HG02623 (cell line): Measurements from ENCODE around the gene PSG1.
"Not testable (repeated sequence)": the region's sequence is repeated elsewhere in the genome, so short reads cannot be mapped to it uniquely, and the experiment has no call there.

Experiments used
- ATAC-seq: cut with Tn5 transposase; IDR thresholded peaks from one replicate; pipeline ENCODE4 v1.9.1; 2021; ENCODE audit warnings: moderate library complexity; ENCODE audit not compliant: unreplicated experiment

Gene PSG1

DNA sequence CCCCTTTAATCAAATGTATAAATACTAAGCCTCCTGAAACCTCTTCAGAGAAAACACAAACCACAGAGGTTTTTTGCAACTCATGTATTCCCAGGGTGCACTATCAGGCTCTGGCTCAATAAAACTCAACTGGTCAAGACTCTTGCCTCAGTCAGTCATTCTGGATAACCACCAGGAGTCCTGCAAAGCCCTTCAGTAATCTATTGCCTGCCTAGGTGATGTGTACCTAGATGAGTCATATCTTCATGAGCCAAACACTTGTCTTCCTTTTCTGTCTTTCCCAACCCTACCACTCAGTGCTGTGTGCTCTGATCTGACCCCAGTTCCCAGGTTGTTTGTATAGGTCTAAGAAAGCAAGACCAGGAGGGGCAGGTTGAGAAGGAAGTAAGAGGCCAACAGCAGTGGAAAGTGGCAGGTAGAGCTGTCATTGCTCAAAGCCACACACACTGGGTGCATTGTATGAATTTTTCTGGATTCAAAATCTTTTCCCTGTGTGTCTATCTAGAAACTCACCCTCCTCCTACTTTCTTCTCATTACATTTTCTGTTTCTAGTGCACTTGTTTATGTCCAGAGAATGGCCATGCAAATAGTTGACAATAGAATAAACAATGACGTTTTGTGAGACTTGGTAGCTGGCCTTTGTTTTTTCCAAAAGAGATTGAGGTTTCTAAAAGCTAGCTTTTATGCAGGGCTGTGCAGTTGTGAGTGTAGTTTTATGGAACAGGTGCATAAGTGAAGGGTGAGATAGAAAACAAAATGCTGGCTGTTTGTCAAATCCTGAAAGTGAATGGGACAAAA lies 48.1 kb downstream of the PSG1 start:
- no peak for ATAC-seq

GRCh38 chr19:42821306-42821977 lies 58.1 kb downstream of the PSG1 start:
- ATAC-seq = not testable (repeated sequence)

- not testable (repeated sequence) for ATAC-seq
Measured at GRCh38 chr19:42819960-42820650, 59.4 kb downstream of the PSG1 start.

- ATAC-seq = no peak
Measured at GRCh38 chr19:42816894-42817293, 62.6 kb downstream of the PSG1 start.
